Keratinocyte (primary cell): ENCODE results near the gene GRAMD1A.

Source experiments
- EZH2 ChIP-seq: IDR thresholded peaks from one replicate; pipeline ENCODE4 v1.6.1; 2012; ENCODE audit warnings: inconsistent platforms, mild to moderate bottlenecking, low read length, moderate library complexity
- TF ChIP-seq, protein P1 (sequence below), 3 experiments: IDR thresholded peaks in 1 of 3; conservative IDR thresholded peaks in 1 of 3; optimal IDR thresholded peaks in 1 of 3; 2 replicates in 2 of 3; 3 replicates in 1 of 3; pipeline versions ENCODE3 to v1.5.1; 2011; ENCODE audit warnings: low read length in 3 of 3, mild to moderate bottlenecking in 3 of 3, moderate library complexity in 2 of 3, control low read depth in 1 of 3, inconsistent platforms in 1 of 3; ENCODE audit not compliant: insufficient read depth in 2 of 3; ENCODE audit errors: extremely low read depth in 1 of 3

DNA sequence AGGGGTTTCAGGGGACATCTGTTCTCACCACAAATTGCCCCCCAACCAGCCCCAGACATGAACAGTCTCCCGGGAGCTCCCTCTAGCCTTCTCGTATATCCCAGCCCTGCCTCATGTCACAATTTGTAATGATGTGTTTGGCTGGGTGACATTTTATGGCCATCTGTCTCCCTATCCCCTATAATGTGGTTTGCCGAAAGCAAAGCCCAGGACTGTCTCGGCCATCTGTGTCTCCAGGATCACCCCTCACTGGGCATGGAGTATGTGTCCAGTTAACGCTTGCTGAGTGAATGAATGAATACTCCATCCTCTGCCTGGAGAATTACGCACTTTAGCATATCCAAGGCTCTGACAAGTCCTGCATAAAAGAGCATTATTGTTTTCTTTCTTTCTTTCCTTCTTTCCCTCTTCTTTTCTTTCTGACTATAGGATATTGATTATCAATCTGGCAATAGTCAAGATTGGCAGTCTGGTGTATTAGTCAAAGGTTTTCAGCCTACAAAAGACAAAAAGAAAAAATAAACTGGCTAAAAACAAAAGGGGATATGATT lies 56.5 kb downstream of the GRAMD1A start:
- no peak for TF ChIP-seq EZH2
- TF ChIP-seq, protein P1, sequence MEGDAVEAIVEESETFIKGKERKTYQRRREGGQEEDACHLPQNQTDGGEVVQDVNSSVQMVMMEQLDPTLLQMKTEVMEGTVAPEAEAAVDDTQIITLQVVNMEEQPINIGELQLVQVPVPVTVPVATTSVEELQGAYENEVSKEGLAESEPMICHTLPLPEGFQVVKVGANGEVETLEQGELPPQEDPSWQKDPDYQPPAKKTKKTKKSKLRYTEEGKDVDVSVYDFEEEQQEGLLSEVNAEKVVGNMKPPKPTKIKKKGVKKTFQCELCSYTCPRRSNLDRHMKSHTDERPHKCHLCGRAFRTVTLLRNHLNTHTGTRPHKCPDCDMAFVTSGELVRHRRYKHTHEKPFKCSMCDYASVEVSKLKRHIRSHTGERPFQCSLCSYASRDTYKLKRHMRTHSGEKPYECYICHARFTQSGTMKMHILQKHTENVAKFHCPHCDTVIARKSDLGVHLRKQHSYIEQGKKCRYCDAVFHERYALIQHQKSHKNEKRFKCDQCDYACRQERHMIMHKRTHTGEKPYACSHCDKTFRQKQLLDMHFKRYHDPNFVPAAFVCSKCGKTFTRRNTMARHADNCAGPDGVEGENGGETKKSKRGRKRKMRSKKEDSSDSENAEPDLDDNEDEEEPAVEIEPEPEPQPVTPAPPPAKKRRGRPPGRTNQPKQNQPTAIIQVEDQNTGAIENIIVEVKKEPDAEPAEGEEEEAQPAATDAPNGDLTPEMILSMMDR (optimal IDR thresholded peaks at IDR 0.05 in 1 of 3, IDR thresholded peaks at IDR 0.05 in 1 of 3, conservative IDR thresholded peaks at IDR 0.05 in 1 of 3; ENCODE audit: extremely low read depth in 1 of 3, insufficient read depth in 2 of 3, low read length in 3 of 3): no peak
